GM06990 (cell line): ENCODE measurements around the gene LAYN.

Source experiments
- DNase-seq: peaks from one replicate; pipeline ENCODE4 v3.0.0-alpha.2; 2011; ENCODE audit not compliant: insufficient read length; ENCODE audit errors: extremely low read depth
- H3K27me3 ChIP-seq: replicated peaks from 2 replicates; pipeline ENCODE4 v1.6.0; 2011; ENCODE audit warnings: low read length; ENCODE audit not compliant: control insufficient read depth, insufficient read depth
- H3K36me3 ChIP-seq: 2 replicates; pipeline ENCODE4 v1.5.1; 2011; ENCODE audit warnings: low read length; ENCODE audit not compliant: control insufficient read depth, insufficient read depth
- H3K4me3 ChIP-seq: replicated peaks from 2 replicates; pipeline ENCODE4 v1.5.1; 2011; ENCODE audit warnings: low read depth, mild to moderate bottlenecking, control low read depth, low read length
- TF ChIP-seq, protein P1 (sequence below): IDR thresholded peaks from 2 replicates; pipeline ENCODE4 v1.5.1; 2011; ENCODE audit warnings: low read length, control low read depth, mild to moderate bottlenecking, inconsistent platforms; ENCODE audit not compliant: insufficient read depth, poor library complexity, severe bottlenecking

The LAYN gene

DNA sequence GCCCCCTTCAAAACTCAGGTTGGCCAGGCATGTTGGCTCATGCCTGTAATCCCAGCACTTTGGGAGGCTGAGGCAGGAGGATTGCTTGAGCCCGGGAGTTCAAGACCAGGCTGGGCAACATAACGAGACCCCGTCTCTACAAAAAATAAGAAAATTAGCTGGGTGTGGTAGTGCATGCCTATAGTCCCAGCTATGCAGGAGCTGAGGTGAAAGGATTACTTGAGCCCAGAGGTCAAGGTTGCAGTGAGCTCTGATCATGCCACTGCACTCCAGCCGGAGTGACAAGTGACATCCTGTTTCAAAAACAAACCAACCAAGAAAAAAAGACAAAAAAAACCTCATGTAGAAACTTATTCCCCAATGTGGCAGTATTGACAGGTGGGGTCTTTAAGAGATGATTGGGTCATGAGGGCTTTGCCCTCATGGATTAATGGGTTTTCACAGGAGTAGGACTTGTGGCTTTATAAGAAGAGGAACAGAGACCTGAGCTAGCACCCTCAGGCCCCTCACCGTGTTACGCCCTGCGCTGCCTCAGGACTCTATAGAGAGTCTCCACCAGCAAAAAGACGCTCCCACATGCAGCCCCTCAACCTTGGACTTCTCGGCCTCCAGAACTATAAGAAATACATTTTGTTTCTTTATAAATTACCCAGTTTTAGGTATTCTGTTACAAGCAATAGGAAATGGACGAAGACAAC, 22.3 kb downstream of the LAYN start:
- no peak for DNase-seq
- no peak overlapping the region for H3K4me3 ChIP-seq
- TF ChIP-seq, protein P1, sequence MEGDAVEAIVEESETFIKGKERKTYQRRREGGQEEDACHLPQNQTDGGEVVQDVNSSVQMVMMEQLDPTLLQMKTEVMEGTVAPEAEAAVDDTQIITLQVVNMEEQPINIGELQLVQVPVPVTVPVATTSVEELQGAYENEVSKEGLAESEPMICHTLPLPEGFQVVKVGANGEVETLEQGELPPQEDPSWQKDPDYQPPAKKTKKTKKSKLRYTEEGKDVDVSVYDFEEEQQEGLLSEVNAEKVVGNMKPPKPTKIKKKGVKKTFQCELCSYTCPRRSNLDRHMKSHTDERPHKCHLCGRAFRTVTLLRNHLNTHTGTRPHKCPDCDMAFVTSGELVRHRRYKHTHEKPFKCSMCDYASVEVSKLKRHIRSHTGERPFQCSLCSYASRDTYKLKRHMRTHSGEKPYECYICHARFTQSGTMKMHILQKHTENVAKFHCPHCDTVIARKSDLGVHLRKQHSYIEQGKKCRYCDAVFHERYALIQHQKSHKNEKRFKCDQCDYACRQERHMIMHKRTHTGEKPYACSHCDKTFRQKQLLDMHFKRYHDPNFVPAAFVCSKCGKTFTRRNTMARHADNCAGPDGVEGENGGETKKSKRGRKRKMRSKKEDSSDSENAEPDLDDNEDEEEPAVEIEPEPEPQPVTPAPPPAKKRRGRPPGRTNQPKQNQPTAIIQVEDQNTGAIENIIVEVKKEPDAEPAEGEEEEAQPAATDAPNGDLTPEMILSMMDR, result no peak
- no peaks in the 10 kb centered on the region for H3K36me3 ChIP-seq
- no peaks in the 10 kb centered on the region for H3K27me3 ChIP-seq

DNA sequence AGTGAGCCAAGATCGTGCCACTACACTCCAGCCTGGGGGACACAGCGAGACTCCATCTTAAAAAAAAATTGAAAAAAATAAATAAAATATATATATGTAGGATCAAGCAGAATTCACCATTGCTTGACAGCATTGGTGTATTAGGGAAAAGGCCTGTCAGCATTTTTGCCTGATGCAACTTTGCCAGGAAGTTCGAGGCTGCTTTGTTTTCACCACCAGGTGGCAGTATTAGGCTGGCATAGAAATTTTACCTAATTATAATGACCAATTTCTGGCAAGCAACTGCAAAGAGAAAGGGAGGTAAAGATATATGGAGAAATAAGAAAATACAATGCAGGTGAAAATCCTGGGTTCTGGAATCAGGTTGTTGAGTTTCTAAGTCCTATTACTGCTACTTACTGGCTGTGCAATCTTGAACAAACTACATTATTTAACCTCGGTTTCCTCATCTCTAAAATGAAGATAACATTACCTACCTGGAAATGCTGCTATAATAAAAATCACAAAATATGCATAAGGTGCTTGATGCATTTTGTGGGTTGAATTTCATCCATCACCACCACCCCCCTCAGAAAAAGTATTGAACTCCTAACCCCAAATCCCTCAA, 24.7 kb downstream of the LAYN start:
- Histone ChIP-seq H3K4me3 (no peak overlapping the region), H3K27me3 (no peaks in the 10 kb centered on the region), H3K36me3 (no peaks in the 10 kb centered on the region)
- DNase-seq, result no peak
- TF ChIP-seq, protein P1, result peak; percentile 78

DNA sequence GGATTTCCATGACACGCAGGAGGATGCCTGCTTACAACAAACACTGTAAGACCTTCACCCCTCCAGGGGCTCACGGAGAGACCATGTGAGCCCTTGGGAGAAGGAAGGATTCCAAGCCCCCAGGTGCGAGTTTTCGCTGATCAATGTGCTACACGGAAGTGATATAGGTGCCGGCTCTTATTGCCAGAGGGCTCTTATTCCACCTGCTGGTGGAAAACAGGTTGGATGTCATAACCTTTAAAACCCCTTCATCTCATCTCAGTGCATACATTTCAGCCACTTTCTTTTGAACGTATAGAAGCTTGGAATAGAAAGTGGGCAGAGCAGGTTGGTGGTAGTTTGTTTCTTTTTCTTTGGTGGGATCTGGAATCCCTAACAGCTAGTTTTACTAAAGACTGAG, 25.8 kb downstream of the LAYN start:
- H3K36me3 ChIP-seq, result no peaks in the 10 kb centered on the region
- TF ChIP-seq, protein P1, result no peak
- no peak overlapping the region for H3K4me3 ChIP-seq
- no peak for DNase-seq
- no peaks in the 10 kb centered on the region for H3K27me3 ChIP-seq

DNA sequence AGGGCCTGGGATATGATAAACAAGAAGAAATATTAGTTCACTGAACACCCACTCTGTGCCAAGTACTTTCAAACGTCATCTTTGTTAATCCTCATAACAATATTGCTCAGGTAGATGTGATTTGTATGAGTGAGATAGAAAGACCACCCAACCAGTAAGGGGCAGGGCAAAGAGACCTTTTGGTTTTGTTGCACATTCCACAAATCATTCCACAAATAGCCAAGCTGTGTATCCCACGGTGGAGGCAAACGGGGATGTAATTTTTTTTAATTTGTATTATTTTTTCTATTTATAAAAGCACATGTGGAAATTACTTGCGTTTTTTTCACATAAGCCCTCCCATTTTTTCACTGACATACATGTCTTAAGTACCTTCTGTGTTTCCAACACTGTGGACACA, 29.0 kb downstream of the LAYN start:
- DNase-seq, result no peak
- Histone ChIP-seq H3K36me3 (no peaks in the 10 kb centered on the region), H3K4me3 (no peak overlapping the region), H3K27me3 (no peaks in the 10 kb centered on the region)
- TF ChIP-seq, protein P1, result no peak

DNA sequence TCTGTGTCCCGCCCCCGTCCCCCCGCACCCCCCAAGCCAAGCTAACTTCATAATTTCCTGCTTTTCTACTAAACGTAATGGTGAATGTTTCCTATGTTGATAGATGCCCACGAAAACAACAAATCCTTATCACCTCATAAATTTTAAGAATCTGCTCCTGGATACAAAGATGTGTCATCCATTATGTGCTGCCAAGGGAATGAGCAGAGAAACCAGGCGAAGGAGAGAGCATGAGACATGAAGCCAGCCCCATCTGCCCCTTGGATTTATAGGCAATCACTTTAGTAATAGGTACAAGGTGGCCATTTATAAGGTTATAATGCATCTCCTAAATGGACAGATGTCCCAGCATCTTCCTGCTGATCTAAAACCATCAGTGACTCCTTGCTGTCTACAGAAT, 30.3 kb downstream of the LAYN start:
- Histone ChIP-seq H3K4me3 (no peak overlapping the region), H3K36me3 (no peaks in the 10 kb centered on the region), H3K27me3 (no peaks in the 10 kb centered on the region)
- no peak for DNase-seq
- TF ChIP-seq, protein P1, result no peak
